GM23338 (cell line): Measurements from ENCODE around the gene ABI1. TPM values are rescaled to one million over a fixed set of nuclear protein-coding genes. Genes with fewer than 3 reads are reported as not detected.

Experiments
- ATAC-seq: fragments of 200-7000 bp; cut with Tn5 transposase; 3 replicates; pipeline ENCODE4 v1.9.1; 2020
- DNase-seq: peaks from one replicate; pipeline ENCODE4 v3.0.0-alpha.2; 2015; ENCODE audit warnings: low spot score
- H2AFZ ChIP-seq: fragments of 200-600 bp; sonication (generic); 2 replicates; pipeline ENCODE4 v1.8.0; 2016; ENCODE audit warnings: antibody characterized with exemption, mild to moderate bottlenecking, moderate library complexity
- H3F3A ChIP-seq: fragments of 200-600 bp; sonication (generic); replicated peaks from 2 replicates; pipeline ENCODE4 v1.8.0; 2017; ENCODE audit warnings: antibody characterized with exemption, mixed run types, low read depth
- H3K27ac ChIP-seq: fragments of 200-600 bp; sonication (generic); 2 replicates; pipeline ENCODE4 v1.6.1; 2016; ENCODE audit warnings: low read depth
- H3K27me3 ChIP-seq: fragments of 200-600 bp; sonication (generic); 2 replicates; pipeline ENCODE4 v1.8.0; 2016; ENCODE audit warnings: mild to moderate bottlenecking, mixed run types, moderate library complexity; ENCODE audit not compliant: insufficient read depth
- H3K36me3 ChIP-seq: fragments of 200-600 bp; sonication (generic); 2 replicates; pipeline ENCODE4 v1.8.0; 2016; ENCODE audit warnings: mild to moderate bottlenecking; ENCODE audit not compliant: insufficient read depth
- H3K4me1 ChIP-seq: fragments of 200-600 bp; sonication (generic); 2 replicates; pipeline ENCODE4 v1.8.0; 2016; ENCODE audit warnings: mild to moderate bottlenecking, moderate library complexity; ENCODE audit not compliant: insufficient read depth
- H3K4me2 ChIP-seq: fragments of 200-600 bp; sonication (generic); 2 replicates; pipeline ENCODE4 v1.7.1; 2017; ENCODE audit warnings: mixed run types
- H3K4me3 ChIP-seq: fragments of 200-600 bp; sonication (generic); 2 replicates; pipeline ENCODE4 v1.6.1; 2016; ENCODE audit warnings: mixed run types
- H3K79me2 ChIP-seq: fragments of 200-600 bp; sonication (generic); replicated peaks from 2 replicates; pipeline ENCODE4 v1.8.0; 2017; ENCODE audit warnings: mild to moderate bottlenecking; ENCODE audit not compliant: insufficient read depth
- H3K9me2 ChIP-seq: fragments of 200-600 bp; sonication (generic); 2 replicates; pipeline ENCODE4 v1.8.0; 2017; ENCODE audit not compliant: insufficient read depth
- H4K20me1 ChIP-seq: fragments of 200-600 bp; sonication (generic); replicated peaks from 2 replicates; pipeline ENCODE4 v1.8.0; 2017; ENCODE audit warnings: mild to moderate bottlenecking; ENCODE audit not compliant: insufficient read depth
- H3K27ac Mint-ChIP-seq: 2 replicates; pipeline ENCODE4 v1.8.0; 2020; ENCODE audit warnings: inconsistent platforms, mild to moderate bottlenecking, moderate library complexity, mixed read lengths
- H3K27me3 Mint-ChIP-seq: 3 replicates; pipeline ENCODE4 v1.8.0; 2022; ENCODE audit warnings: low read depth, mild to moderate bottlenecking, moderate library complexity, mixed read lengths, inconsistent platforms; ENCODE audit not compliant: insufficient read depth, poor library complexity
- H3K36me3 Mint-ChIP-seq: 3 replicates; pipeline ENCODE4 v1.8.0; 2021; ENCODE audit warnings: low read depth, mild to moderate bottlenecking, inconsistent platforms, moderate library complexity, mixed read lengths
- H3K4me1 Mint-ChIP-seq: 3 replicates; pipeline ENCODE4 v1.8.0; 2020; ENCODE audit warnings: mild to moderate bottlenecking, inconsistent platforms, mixed read lengths
- H3K4me3 Mint-ChIP-seq: 3 replicates; pipeline ENCODE4 v1.8.0; 2021; ENCODE audit warnings: moderate library complexity, mild to moderate bottlenecking, inconsistent platforms, mixed read lengths
- H3K9me3 Mint-ChIP-seq: 3 replicates; pipeline ENCODE4 v1.8.0; 2020; ENCODE audit warnings: moderate library complexity, mild to moderate bottlenecking, inconsistent platforms, mixed read lengths
- CREB1 ChIP-seq: fragments of 250-450 bp; sonication (Bioruptor Pico); IDR thresholded peaks from 2 replicates; pipeline ENCODE4 v1.5.0; 2020; ENCODE audit warnings: low read depth, mild to moderate bottlenecking, moderate library complexity
- CTCF ChIP-seq, 2 experiments: fragments of 200-600 bp in 1 of 2; sonication (generic) in 1 of 2; conservative IDR thresholded peaks; 2 replicates each; pipeline versions ENCODE4 v1.5.1 to v1.6.1; 2016 to 2017; ENCODE audit warnings: antibody characterized with exemption in 2 of 2, low read depth in 2 of 2, mild to moderate bottlenecking in 2 of 2, moderate library complexity in 1 of 2
- ETS1 ChIP-seq: IDR thresholded peaks from 2 replicates; pipeline ENCODE4 v1.6.1; 2016; ENCODE audit warnings: antibody characterized with exemption
- EZH2 ChIP-seq: fragments of 200-600 bp; sonication (generic); IDR thresholded peaks from one replicate; pipeline ENCODE4 v1.8.0; 2017; ENCODE audit warnings: antibody characterized with exemption, mild to moderate bottlenecking, low read depth; ENCODE audit not compliant: unreplicated experiment
- EZH2phosphoT487 ChIP-seq: fragments of 200-600 bp; sonication (generic); IDR thresholded peaks from one replicate; pipeline ENCODE4 v1.8.1; 2018; ENCODE audit warnings: antibody characterized with exemption; ENCODE audit not compliant: unreplicated experiment
- JUNB ChIP-seq: IDR thresholded peaks from one replicate; pipeline ENCODE4 v1.6.1; 2016; ENCODE audit warnings: antibody characterized with exemption; ENCODE audit not compliant: unreplicated experiment
- NANOG ChIP-seq: IDR thresholded peaks from 2 replicates; pipeline ENCODE4 v1.6.1; 2016; ENCODE audit warnings: antibody characterized with exemption, borderline replicate concordance
- POLR2AphosphoS5 ChIP-seq: IDR thresholded peaks from 2 replicates; pipeline ENCODE4 v1.6.1; 2016; ENCODE audit warnings: antibody characterized with exemption, low read depth
- REST ChIP-seq: IDR thresholded peaks from one replicate; pipeline ENCODE4 v1.6.1; 2018; ENCODE audit warnings: antibody characterized with exemption; ENCODE audit not compliant: unreplicated experiment
- STAT1 ChIP-seq: IDR thresholded peaks from one replicate; pipeline ENCODE4 v1.6.1; 2016; ENCODE audit warnings: antibody characterized with exemption; ENCODE audit not compliant: unreplicated experiment
- ZNF114 ChIP-seq: fragments of 250-450 bp; sonication (Bioruptor Pico); IDR thresholded peaks from 2 replicates; pipeline ENCODE4 v1.5.0; 2020; ENCODE audit warnings: mild to moderate bottlenecking, moderate library complexity
- ZNF331 ChIP-seq: fragments of 250-450 bp; sonication (Bioruptor Pico); IDR thresholded peaks from 2 replicates; pipeline ENCODE4 v1.5.0; 2020; ENCODE audit warnings: low read depth, mild to moderate bottlenecking, moderate library complexity
- ZNF462 ChIP-seq: fragments of 250-450 bp; sonication (Bioruptor Pico); IDR thresholded peaks from 2 replicates; pipeline ENCODE4 v1.5.0; 2020; ENCODE audit warnings: mild to moderate bottlenecking, moderate library complexity
- polyA plus RNA-seq: library from polyadenylated mRNA; unstranded; fragments of >200 nt; fragmentation: Nextera tagmentation; extraction: Ambion mirVana; gene quantifications from 2 replicates; pipeline ENCODE4 v1.2.1, GENCODE V29; 2016
- total RNA-seq: library from RNA; depleted of rRNA; stranded (reverse); fragments of >200 nt; shearing (Covaris generic); gene quantifications from 2 replicates; pipeline ENCODE4 v1.2.3, GENCODE V29; 2014

ABI1 gene
- total and polyA plus RNA-seq, 2 experiments from 2014 or later: 22.3 to 30.7 TPM

GRCh38 chr10:26700884-26701630, 159.7 kb downstream of the ABI1 start:
- TF ChIP-seq EZH2: no peak
- no peak for TF ChIP-seq CTCF (conservative IDR thresholded peaks at IDR 0.05; ENCODE audit: low read depth in 2 of 2)
- no peak for TF ChIP-seq POLR2AphosphoS5
- TF ChIP-seq NANOG: no peak
- TF ChIP-seq ZNF114 (CRISPR knock-in tag): no peak
- no peak for TF ChIP-seq ZNF331
- no peak for TF ChIP-seq EZH2phosphoT487
- TF ChIP-seq CREB1 (CRISPR knock-in tag): no peak
- no peak for TF ChIP-seq STAT1
- no peak for TF ChIP-seq REST
- no peak for TF ChIP-seq JUNB
- no peak for TF ChIP-seq ETS1
- no peak for TF ChIP-seq ZNF462 (CRISPR knock-in tag)
- H3K4me2 ChIP-seq: no peak overlapping the region
- Mint-ChIP-seq H3K36me3 (peaks cover 55% of the 10 kb centered on the region), H3K9me3 (peaks cover 3% of the 10 kb centered on the region; the same call in 2 of the 3 replicates), H3K27ac (no peak overlapping the region), H3K4me1 (peaks cover 4% of the 10 kb centered on the region; the same call in 2 of the 3 replicates), H3K27me3 (peaks cover 10% of the 10 kb centered on the region), H3K4me3 (no peak overlapping the region)
- no peaks in the 10 kb centered on the region for H3F3A ChIP-seq
- H3K36me3 ChIP-seq: peaks cover 19% of the 10 kb centered on the region
- H3K27me3 ChIP-seq: no peaks in the 10 kb centered on the region
- no peak overlapping the region for H2AFZ ChIP-seq
- H3K4me1 ChIP-seq: peaks cover 9% of the 10 kb centered on the region
- ATAC-seq: no peak
- no peak for DNase-seq
- H3K79me2 ChIP-seq: peaks cover 57% of the 10 kb centered on the region
- no peak overlapping the region for H3K27ac ChIP-seq
- H4K20me1 ChIP-seq: peaks cover 12% of the 10 kb centered on the region; the same call in 1 of the 2 replicates
- H3K4me3 ChIP-seq: no peak overlapping the region
- no peaks in the 10 kb centered on the region for H3K9me2 ChIP-seq
